ENCODE data around the gene SFMBT2. TPM values are rescaled to one million over a fixed set of nuclear protein-coding genes. Genes with fewer than 3 reads are reported as not detected.

SFMBT2 gene
- total RNA-seq, 1 experiment from 2014 or later = 1.3 TPM

GRCh38 chr10:7310076-7310475, 100.8 kb downstream of the SFMBT2 start:
- BruUV-seq (replicated peaks) = no TSS peak
- POLR2A ChIA-PET = no interaction called here

GRCh38 chr10:7308826-7309225, 102.0 kb downstream of the SFMBT2 start:
- Histone ChIP-seq H3K27ac (ENCODE audit: low read length) (no peak overlapping the region), H3K9me3 (ENCODE audit: control insufficient read depth, insufficient read depth, low read depth, low read length) (no peaks in the 10 kb centered on the region), H3K27me3 (ENCODE audit: control insufficient read depth, insufficient read depth, low read length) (no peaks in the 10 kb centered on the region), H3K4me1 (ENCODE audit: control insufficient read depth, insufficient read depth, low read length) (no peaks in the 10 kb centered on the region), H3K36me3 (ENCODE audit: control insufficient read depth, insufficient read depth, low read length) (no peaks in the 10 kb centered on the region), H3K4me3 (ENCODE audit: low read depth in 2 of 2, low read length in 2 of 2) (no peak overlapping the region)
- no TSS peak for BruUV-seq (replicated peaks)
- ChIA-PET CTCF (no interaction called here), POLR2A (no interaction called here)
- intact Hi-C loops (cut with micrococcal nuclease; ENCODE audit: unreplicated experiment) (no loop called here), in situ Hi-C loops (cut with HindIII; ENCODE audit: low pct_unique_long_range_greater_than_20kb, low sequenced_read_pairs) (no loop called here)
- TF ChIP-seq POLR2AphosphoS5 (IDR thresholded peaks at IDR 0.05; ENCODE audit: low read depth, low read length) (no peak), CTCF (IDR thresholded peaks at IDR 0.05) (no peak), SIN3A (IDR thresholded peaks at IDR 0.05; ENCODE audit: borderline replicate concordance, insufficient read depth, low read depth, low read length) (no peak), TCF7L2 (IDR thresholded peaks at IDR 0.05; ENCODE audit: low read depth, low read length) (no peak), REST (IDR thresholded peaks at IDR 0.05; ENCODE audit: insufficient read depth in 1 of 2, low read depth in 2 of 2, low read length in 1 of 2) (no peak)
- DNase-seq (ENCODE audit: low read depth, low spot score) = no peak
- ATAC-seq = no peak

More at GRCh38 chr10:7310076-7310475, 100.8 kb downstream of the SFMBT2 start:
- no peak overlapping the region for H3K27ac ChIP-seq (ENCODE audit: low read length)
- DNase-seq (ENCODE audit: low read depth, low spot score) (no peak), ATAC-seq (no peak)
- H3K4me1 ChIP-seq (ENCODE audit: control insufficient read depth, insufficient read depth, low read length) = no peaks in the 10 kb centered on the region
- H3K4me3 ChIP-seq (ENCODE audit: low read depth in 2 of 2, low read length in 2 of 2) = no peak overlapping the region
- CTCF ChIA-PET = no interaction called here
- no peaks in the 10 kb centered on the region for H3K27me3 ChIP-seq (ENCODE audit: control insufficient read depth, insufficient read depth, low read length)
- no peaks in the 10 kb centered on the region for H3K9me3 ChIP-seq (ENCODE audit: control insufficient read depth, insufficient read depth, low read depth, low read length)
- intact Hi-C loops (cut with micrococcal nuclease; ENCODE audit: unreplicated experiment) = no loop called here
- TF ChIP-seq REST (IDR thresholded peaks at IDR 0.05; ENCODE audit: insufficient read depth in 1 of 2, low read depth in 2 of 2, low read length in 1 of 2) = no peak
- in situ Hi-C loops (cut with HindIII; ENCODE audit: low pct_unique_long_range_greater_than_20kb, low sequenced_read_pairs) = no loop called here
- no peaks in the 10 kb centered on the region for H3K36me3 ChIP-seq (ENCODE audit: control insufficient read depth, insufficient read depth, low read length)

Measured in Panc1 (cell line).